ENCODE data around the gene SFN. TPM values are rescaled to one million over a fixed set of nuclear protein-coding genes. Genes with fewer than 3 reads are reported as not detected.
A peak's percentile ranks its signal among the peaks of the same experiment; 100 is the strongest.
"Not testable (repeated sequence)": the region's sequence is repeated elsewhere in the genome, so short reads cannot be mapped to it uniquely, and the experiment has no call there.

SFN gene
- 170 and 192 TPM in 2 replicates for total RNA-seq (2014; rRNA removed; shearing (Covaris generic))

DNA sequence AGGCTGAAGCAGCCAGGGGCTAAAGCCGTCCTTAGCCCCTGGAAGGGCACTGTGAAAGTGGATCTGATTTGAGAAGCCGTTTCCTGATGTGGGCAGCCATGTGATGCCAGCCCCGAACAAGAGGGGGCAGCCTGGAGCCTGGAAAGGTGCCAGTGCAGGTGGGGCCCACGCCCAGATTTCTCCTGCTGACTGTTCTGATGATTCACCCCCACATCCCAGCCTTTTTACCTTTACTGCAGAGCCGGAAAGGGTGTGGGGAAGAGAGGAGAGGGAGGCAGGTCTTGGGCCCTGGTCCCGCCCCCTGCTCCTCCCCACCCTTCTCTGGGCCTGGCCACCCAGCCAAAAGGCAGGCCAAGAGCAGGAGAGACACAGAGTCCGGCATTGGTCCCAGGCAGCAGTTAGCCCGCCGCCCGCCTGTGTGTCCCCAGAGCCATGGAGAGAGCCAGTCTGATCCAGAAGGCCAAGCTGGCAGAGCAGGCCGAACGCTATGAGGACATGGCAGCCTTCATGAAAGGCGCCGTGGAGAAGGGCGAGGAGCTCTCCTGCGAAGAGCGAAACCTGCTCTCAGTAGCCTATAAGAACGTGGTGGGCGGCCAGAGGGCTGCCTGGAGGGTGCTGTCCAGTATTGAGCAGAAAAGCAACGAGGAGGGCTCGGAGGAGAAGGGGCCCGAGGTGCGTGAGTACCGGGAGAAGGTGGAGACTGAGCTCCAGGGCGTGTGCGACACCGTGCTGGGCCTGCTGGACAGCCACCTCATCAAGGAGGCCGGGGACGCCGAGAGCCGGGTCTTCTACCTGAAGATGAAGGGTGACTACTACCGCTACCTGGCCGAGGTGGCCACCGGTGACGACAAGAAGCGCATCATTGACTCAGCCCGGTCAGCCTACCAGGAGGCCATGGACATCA is at the start of gene SFN:
TSS of gene SFN (plus strand) at position 369 of the 904 bp plus-strand sequence. CDS start at position 433, 64 bp downstream.
- DNase-seq (ENCODE audit: low spot score) = peak; percentile 98

DNA sequence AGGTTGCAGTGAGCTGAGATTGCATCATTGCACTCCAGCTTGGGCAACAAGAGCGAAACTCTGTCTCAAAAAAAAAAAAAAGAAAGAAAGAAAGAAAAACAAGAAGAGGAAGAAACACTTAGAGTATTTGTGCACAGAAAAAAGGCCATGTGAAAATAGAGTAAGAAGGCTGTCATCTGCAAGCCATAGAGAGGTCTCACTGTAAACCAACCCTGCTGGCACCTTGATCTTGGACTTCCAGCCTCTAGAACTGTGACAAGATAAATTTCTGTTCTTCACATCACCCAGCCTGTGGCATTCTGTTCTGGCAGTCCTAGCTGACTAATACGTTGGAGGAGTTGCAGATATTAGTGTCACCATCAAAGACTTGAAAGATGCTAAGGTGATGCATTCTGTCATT is 48.6 kb upstream of the SFN start:
- DNase-seq (ENCODE audit: low spot score) = no peak

DNA sequence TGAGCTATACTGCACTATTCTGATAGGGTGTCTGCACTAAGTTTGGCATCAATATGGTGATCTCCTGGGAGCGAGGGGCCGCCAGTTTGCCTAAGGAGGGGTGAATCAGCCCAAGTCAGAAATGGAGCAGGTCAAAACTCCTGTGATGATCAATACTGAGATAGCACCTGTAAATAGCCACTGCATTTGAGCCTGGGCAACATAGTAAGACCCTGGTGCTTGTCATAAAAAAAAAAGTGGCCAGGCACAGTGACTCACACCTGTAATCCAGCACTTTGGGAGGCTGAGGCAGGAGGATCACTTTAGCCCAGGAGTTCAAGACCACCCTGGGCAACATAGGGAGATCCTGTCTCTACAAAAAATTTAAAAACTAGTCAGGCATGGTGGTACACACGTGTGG is 48.1 kb upstream of the SFN start:
- DNase-seq (ENCODE audit: low spot score) = no peak

DNA sequence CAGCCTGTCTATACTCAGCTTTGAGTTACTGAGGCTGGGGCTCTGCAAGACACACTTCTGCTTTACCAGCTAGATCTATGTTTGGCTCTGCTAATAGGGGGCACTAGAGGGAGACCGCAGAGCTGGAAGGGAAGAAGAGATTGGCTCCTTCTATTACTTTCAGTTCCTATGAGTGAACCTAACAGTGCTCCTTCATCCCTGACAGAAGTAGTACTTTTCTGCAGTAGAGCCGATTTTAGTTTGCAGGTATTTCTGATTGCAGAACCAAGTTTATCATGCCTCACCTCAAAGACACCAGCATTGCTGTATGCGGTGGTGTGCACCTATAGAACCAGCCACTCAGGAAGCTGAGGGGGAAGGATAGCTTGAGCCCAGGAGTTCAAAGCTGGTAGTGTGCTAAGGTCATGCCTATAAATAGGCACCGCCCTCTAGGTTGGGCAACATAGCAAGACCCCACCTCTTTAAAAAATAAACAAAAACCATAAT is 42.1 kb upstream of the SFN start:
- peak; percentile 33 for DNase-seq (ENCODE audit: low spot score)

DNA sequence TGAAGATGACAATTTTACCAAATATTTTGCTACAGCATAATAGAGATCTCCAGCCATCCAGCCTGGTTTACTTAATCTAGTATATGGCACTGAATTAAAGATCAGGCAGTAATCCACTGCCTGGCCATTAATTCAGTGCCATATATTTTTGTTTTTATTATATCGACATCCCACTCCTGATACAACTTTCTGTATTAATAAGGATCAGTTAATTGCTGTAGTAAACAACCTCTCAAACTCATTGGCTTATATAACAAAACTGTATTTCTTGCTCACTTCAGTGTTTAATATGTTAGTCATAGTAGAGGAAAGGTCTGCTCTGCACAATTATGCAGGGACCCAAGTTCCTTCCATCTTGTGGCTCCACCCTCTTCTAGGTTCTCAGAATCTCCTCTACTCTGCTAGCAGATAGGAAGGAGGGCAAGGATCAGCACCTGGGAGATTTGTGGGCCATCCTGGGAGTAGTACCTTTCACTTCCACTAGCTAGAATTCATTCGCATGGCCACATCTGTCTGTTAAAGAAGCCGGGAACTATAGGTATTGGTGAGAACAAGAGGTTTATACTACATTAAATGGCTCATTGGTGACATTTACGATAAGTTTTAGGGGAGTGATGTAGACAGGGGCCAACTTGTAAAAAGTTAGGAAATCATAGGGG is 40.1 kb upstream of the SFN start:
- DNase-seq (ENCODE audit: low spot score) = peak; percentile 48

DNA sequence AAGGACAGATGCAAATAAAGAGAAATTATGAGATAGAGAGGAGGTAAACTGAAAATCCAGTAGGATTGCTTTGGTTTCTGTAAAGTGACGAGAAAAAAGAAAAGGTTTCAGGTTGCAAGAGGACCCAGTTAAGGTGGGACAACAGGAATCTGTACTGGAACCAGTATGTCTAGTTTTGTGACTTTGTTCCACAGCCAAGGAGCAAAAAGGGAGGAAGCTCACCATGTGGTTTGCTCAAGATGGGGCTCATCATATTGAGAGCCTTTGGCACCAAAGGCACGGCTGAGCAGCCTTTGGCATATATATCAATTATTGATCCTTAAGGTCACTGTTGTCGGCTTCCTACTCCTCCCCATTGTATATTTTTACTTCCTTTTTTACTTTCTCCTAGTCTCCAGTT is 38.2 kb upstream of the SFN start:
- DNase-seq (ENCODE audit: low spot score) = peak; percentile 90

DNA sequence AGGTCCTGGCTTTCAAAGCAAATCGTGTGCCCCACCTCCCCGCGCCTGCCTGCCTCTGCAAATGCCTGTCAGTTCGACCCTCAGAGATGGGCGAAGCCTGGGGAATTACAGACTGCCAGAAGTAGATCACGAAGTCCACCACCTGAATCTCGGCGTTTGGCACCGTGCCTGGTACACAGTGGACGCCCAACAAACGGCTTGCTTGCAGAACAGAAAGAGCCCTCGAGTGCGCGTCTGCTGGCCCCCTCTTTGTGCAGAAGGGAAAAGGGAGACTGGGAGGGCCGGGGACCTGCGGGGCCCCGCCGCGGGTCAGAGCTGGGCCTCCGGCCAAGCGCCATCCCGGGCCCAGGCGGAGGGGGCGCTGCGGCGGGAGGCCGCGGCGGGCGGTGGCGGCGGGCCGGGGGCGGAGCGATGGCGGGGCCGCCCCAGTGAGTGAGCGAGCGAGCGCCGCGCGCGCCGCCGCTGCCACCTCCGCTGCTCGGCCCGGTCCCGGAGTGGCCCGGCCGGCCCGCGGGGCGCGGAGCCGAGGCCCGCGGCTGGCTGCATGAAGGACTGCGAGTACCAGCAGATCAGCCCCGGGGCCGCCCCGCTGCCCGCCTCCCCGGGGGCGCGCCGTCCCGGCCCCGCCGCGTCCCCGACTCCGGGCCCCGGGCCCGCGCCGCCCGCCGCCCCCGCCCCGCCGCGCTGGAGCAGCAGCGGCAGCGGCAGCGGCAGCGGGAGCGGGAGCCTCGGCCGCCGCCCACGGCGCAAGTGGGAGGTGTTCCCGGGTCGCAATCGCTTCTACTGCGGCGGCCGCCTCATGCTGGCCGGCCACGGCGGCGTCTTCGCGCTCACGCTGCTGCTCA is 36.5 kb upstream of the SFN start, which contains the start of gene ZDHHC18:
TSS of gene ZDHHC18 (plus strand) at position 428 of the 845 bp plus-strand sequence. CDS start at position 545, 117 bp downstream.
- DNase-seq (ENCODE audit: low spot score) = peak; percentile 72

DNA sequence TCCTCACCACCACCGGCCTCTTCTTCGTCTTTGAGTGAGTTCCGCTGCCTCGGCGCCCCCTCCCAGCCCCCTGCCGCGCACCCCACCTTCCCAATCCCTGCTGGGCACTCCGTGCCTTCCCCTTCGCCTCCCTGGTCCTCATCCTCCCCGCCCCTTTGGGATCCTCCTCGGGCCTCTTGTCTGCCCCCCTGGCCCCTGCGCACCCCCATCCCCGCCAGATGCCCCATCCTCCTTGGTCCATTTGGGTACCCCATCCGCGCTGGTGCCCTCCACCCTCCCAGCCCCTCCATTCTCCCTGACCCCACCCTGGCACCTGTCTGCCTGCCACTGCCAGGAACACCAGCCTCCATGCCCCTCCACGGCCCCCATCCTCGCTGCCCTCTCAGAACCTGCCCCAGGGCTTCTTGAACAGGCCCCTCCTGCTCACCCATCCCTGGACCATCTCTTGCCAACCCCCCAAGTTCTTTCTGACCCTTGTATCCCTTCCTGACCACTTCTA is 35.8 kb upstream of the SFN start:
- no peak for DNase-seq (ENCODE audit: low spot score)

DNA sequence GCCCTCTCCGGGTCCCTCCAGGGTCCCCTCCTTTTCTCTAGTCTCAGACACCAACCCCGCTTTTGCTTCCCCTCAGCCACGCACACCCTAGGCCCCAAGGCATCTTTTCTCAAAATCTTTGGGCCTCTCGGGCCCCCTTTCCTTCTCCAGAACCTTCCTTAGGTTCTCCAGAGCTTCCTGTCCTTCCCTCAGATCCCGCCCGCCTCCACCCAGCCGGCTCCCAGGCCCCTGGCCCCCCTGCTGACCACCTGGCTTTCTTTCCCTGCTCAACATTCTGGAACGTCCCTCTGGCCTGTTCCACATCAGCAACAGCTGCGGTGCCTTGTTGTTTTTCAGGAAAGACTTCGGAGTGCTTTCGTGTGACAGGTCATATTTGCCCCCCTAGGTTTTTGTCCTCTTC is 35.3 kb upstream of the SFN start:
- no peak for DNase-seq (ENCODE audit: low spot score)

DNA sequence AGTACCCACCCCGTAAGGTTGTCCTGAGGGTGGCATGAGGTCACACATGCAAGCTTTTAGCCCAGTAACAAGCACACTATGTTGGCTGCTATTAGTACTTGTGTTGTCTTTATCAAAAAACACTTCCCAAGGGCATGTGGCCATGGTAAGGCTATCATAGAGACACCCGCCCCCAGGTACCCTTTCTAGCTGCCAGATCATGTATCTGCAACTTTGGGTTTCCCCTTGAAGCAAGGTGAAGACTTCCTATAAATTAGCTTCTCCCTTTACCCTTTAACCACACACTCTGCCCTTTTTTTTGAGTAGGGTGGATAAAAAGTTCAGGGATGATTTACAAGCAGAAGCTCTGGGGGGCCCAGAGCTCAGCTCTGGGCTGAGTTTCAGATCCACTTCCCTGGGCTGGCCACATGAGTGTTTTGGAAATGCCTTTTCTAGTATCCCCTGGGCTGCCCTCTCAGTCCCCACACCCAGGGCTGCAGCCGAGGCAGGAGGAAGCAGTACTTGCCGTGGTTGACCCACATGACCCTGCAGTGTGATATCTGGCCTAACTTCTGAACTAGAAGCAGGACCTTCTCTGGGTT is 34.4 kb upstream of the SFN start:
- DNase-seq (ENCODE audit: low spot score) = no peak

DNA sequence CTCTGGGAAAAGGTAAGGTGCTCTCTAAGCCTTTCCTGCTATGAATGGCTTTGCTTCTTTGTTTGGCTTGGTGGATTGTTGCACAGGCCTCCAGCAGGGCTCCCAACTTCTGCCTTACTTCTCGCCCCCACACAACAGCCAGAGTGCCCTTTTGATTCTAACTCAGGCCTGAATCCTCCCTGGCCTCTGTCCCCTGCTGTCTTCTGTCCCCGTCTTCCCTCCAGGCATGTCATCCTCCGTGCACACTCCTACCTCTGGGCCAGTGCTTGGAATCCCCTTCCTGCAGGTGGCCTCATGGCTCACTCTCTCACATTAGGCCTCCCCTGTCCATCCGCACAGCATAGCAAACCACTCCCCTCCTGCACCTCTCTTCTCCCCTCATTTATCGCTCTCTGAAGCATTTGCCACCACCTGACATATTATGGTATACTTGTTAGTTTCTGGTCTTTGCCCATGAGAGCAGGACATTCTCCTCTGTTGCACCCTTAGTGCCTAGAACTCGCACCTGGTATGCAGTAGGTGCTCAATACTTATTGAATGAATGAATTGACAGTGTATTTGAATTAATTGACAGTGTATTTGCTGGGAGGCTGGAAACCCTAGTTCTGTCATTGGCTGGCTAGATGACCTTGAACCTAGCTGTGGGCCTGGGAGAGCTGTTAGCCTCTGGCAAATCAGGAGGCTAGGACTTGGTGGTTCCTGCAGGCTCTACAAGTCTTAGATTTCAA is 33.6 kb upstream of the SFN start:
- DNase-seq (ENCODE audit: low spot score) = no peak

DNA sequence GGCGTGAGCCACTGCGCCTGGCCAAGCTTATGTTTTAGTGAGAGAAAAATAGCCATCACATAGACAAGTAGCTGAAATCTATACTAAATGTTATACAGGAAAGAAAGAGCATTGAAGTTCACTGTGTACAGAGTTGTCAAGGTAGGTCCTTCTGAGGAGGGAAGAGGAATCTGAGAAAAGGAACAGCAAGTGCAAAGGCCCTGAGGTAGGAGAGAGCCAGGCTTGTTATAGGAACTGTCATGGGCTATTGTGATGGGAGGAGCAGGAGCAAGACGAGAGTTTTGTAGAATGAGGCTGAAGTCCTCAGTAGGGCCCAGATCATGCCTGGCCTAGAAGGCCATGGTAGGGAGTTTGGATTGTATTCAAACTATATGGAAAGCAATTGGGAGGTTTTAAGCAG is 31.9 kb upstream of the SFN start:
- no peak for DNase-seq (ENCODE audit: low spot score)

DNA sequence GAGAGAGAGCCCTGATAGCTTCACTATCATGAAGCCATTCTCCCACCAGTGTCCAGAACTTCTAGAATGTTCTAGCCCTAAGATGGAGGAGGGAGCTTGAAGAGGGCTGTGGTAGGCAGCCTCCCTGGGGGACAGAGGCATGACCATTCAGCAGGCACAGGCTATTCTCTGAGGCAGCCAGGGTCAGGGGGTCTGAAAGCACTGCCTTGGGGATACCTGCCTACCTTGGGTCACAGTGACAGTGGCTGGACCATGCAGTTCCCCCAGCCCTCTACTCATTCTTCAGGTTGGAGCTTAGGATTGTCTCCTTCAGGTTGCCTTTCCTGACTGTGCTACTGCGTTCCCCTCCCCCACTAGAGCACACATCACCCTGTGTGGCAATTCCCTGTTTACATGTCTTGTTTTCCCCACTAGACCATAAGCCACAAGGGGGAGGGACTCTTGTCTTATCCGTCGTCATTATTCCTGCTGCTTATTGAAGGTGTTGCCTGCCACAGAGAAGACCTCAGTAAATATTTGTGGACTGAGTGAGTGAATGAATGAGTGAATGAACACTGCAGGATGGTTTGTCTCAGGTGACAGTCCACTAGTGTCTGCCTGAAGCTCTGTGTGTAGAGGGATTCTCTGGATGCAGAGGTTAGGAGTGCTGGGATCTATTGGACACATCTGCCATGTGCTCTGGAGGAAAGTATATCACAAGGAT is 31.3 kb upstream of the SFN start:
- DNase-seq (ENCODE audit: low spot score) = no peak

DNA sequence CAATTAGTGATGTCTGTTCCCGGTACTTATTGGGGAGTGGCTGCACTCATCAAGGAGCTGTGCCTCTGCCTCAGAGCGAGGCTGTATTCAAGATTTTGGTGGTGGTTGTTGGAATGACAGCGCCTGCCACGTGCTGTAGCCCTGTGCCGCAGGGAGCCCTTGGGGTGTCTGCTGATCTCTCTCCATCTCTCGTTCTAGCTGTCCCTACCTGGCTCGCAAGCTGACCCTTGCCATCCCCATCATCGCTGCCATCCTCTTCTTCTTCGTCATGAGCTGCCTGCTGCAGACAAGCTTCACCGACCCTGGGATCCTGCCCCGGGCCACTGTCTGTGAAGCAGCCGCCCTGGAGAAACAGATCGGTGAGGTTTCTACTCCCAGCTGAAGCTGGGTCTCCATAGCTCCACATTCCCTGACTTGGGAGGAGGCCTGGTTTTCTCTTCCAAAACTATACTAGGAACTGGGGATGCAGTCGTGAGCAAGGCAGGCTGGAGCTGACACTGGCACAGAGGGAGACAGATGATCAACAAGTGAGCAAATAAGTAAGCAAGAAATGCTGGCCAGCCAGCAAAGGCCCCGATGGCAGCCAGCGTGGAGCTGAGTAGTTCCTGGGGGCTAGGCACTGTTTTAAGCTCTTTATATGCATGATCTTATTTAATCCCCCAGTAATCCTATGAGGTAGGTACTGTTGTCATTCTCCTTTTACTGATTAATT is 30.5 kb upstream of the SFN start:
- DNase-seq (ENCODE audit: low spot score) = no peak

DNA sequence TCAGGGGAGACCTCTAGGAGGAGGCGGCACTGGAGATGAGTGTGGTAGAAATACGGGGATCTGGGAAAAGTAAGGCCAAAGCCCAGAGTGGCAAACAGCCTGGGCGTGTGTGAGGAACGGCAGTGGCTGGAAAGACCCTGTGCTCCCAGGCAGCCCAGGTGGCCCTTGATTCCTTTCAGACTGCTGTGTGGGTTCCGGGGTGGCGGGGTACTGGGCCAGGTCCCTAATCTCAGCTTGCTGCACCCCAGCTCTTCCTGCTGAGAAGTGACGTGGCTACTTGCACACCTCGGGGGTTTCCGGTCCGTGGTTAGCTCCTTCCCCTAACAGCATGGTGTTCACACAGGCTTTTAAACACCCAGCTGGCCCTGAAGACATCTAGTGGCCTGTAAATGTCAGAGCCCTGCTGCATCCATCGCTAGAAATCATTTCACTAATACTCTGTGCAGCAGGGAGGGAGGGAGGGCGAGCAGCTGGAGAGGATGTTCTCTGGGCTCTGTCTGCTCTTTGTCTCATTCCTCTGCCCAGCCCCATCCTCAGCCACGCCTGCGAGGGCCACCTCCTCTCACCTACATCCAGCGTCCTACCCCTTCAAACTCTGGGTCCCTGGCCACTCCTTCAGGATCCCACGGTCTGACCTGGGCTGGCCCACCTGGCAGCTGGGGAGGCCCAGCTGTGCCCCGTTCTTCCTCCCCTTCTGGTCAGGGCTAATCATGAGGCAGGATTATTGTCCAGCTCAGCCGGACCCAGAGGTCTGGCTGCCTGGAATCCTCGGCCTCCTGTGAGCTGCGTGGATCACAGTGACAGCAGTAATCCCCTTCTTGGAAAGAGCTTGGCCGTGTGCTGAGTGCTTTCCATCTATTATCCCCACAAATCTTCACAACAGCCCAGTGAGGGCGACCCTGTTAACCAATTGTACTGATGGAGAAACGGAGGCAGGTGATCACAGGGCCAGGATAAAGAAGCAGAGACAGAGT is 29.2 kb upstream of the SFN start:
- no peak for DNase-seq (ENCODE audit: low spot score)

DNA sequence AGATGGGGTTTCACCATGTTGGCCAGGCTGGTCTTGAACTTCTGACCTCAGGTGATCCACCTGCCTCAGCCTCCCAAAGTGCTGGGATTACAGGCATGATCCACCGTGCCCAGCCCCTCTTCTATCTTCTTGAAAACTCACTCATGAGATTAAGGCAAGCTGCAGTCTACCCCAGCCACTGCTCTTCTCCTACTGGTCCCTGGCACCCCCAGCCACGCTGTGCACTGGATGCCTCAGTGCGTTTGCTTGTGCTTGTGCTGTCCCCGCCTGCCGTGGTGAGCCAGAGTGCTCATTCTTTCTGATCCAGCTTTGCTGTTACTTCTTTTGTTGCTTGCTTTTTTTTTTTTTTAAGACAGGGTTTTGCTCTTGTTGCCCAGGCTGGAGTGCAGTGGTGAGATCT is 25.3 kb upstream of the SFN start:
- not testable (repeated sequence) for DNase-seq (ENCODE audit: low spot score)

DNA sequence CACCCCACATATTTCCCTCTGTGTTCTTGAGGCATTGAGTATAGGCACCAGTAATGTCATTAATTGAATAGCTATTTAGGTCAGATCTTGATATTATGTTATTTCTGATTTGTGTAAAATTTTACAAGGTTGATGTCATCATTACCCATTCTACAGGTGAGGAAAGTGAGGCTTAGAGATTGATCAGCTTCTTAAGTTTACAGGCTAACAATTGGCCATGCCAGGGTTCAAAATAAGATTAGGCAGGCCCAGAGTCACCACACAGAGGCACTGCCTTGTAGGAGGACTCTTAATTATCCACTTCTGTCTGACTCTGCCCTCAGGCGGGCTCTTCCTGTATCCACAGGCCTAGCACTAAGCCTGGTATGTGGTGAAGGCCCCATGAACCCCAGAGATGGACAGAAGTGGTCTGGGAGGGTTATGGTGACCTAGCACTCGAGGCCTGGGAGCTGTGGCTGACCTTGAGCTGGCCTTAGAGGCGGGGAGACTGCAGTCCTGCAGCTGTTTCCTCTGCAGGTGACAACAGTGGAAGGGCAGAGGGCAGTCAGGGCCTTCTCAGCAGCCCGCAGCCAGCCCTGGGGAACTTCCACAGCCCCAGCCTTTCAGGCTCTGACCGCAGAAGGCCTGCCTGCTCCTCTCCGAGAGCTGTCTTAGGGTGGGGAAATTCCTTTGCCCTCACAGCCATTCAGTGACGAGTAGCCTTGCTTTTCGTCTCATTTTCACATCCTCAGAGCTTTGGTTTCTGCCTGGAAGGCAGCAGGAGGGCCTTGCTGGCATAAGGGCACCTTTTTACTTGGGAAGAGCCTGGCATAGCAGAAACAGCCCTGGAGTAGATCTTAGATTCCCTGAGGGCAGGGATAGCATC is 24.2 kb upstream of the SFN start:
- no peak for DNase-seq (ENCODE audit: low spot score)

All from HT-29 (cell line).